Kidney tubule cell (primary cell): ENCODE results near the gene HDHD2.

Source experiments
- DNase-seq: peaks from one replicate; pipeline ENCODE4 v3.0.0-alpha.2; 2018; ENCODE audit warnings: low spot score

The HDHD2 gene

DNA sequence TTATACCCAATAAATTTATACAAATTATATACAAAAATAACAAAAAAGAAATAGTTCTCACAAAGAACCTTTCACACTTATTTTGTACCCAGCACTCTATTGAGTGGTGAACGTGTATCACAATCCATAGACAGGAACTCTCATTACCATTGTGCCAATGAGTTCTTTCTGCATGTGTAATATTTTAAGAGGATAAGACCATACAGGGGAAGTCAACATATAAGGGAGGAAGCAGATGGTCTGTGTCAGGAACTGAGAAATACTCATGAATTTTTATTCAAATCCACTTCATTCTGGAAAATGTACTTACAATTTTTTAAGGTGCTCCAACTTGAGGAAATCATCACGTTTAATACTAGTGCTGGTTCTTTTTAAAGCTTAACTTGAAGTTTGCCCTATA, 87.8 kb downstream of the HDHD2 start:
- no peak for DNase-seq
